ENCODE results near the gene PTPN14. TPM values are rescaled to one million over a fixed set of nuclear protein-coding genes. Genes with fewer than 3 reads are reported as not detected.

PTPN14 gene
- total and polyA plus RNA-seq, 3 donors from 2014 or later = 14.8 to 59.2 (median 42.2) TPM

GRCh38 chr1:214370615-214371014, 180.8 kb downstream of the PTPN14 start:
- intact Hi-C loops (cut with DNase I; ENCODE audit: low total_unique reads) = no loop called here
- H3K36me3 ChIP-seq (ENCODE audit: low read depth, missing control alignments) = no peaks in the 10 kb centered on the region
- TF ChIP-seq POLR2A (IDR thresholded peaks at IDR 0.05) = no peak
- TF ChIP-seq CTCF (IDR thresholded peaks at IDR 0.05) = no peak
- H3K27ac ChIP-seq = no peak overlapping the region
- H3K27me3 ChIP-seq = no peaks in the 10 kb centered on the region
- no peak for DNase-seq
- WGBS, 2 donors = 93 to 94% methylated on average over 3 of the region's 3 CpGs
- no peak overlapping the region for H3K4me3 ChIP-seq
- peaks cover 10% of the 10 kb centered on the region for H3K4me1 ChIP-seq
- no peaks in the 10 kb centered on the region for H3K9me3 ChIP-seq

- H3K27me3 ChIP-seq = no peaks in the 10 kb centered on the region
- no peak overlapping the region for H3K27ac ChIP-seq
- WGBS, 2 donors = 77 to 81% methylated on average over 8 of the region's 8 CpGs
- no peaks in the 10 kb centered on the region for H3K9me3 ChIP-seq
- no peaks in the 10 kb centered on the region for H3K36me3 ChIP-seq (ENCODE audit: low read depth, missing control alignments)
- intact Hi-C loops (cut with DNase I; ENCODE audit: low total_unique reads) = no loop called here
- no peak for DNase-seq
- H3K4me1 ChIP-seq = peaks cover 10% of the 10 kb centered on the region
- TF ChIP-seq POLR2A (IDR thresholded peaks at IDR 0.05) = no peak
- no peak for TF ChIP-seq CTCF (IDR thresholded peaks at IDR 0.05)
- no peak overlapping the region for H3K4me3 ChIP-seq
Observed at GRCh38 chr1:214369364-214369763, 182.0 kb downstream of the PTPN14 start.

- H3K9me3 ChIP-seq = no peaks in the 10 kb centered on the region
- H3K4me3 ChIP-seq = no peak overlapping the region
- intact Hi-C loops (cut with DNase I; ENCODE audit: low total_unique reads) = no loop called here
- 94 to 96% methylated on average over 5 of the region's 5 CpGs for WGBS, 2 donors
- no peak for TF ChIP-seq POLR2A (IDR thresholded peaks at IDR 0.05)
- no peak for TF ChIP-seq CTCF (IDR thresholded peaks at IDR 0.05)
- H3K36me3 ChIP-seq (ENCODE audit: low read depth, missing control alignments) = no peaks in the 10 kb centered on the region
- no peak for DNase-seq
- H3K4me1 ChIP-seq = peaks cover 7% of the 10 kb centered on the region
- H3K27me3 ChIP-seq = no peaks in the 10 kb centered on the region
- no peak overlapping the region for H3K27ac ChIP-seq
Observed at GRCh38 chr1:214367841-214368240, 183.6 kb downstream of the PTPN14 start.

- no peak overlapping the region for H3K27ac ChIP-seq
- no peaks in the 10 kb centered on the region for H3K9me3 ChIP-seq
- no peaks in the 10 kb centered on the region for H3K27me3 ChIP-seq
- WGBS, 2 donors = 70 to 82% methylated on average over 4 of the region's 4 CpGs
- DNase-seq = no peak
- no peak overlapping the region for H3K4me3 ChIP-seq
- TF ChIP-seq POLR2A (IDR thresholded peaks at IDR 0.05) (no peak), CTCF (IDR thresholded peaks at IDR 0.05) (no peak)
- intact Hi-C loops (cut with DNase I; ENCODE audit: low total_unique reads) = no loop called here
- H3K4me1 ChIP-seq = no peaks in the 10 kb centered on the region
- no peaks in the 10 kb centered on the region for H3K36me3 ChIP-seq (ENCODE audit: low read depth, missing control alignments)
Observed at GRCh38 chr1:214364786-214365295, 186.6 kb downstream of the PTPN14 start.

GRCh38 chr1:214364386-214364785, 187.0 kb downstream of the PTPN14 start:
- no peak for DNase-seq
- no peaks in the 10 kb centered on the region for H3K4me1 ChIP-seq
- no peak overlapping the region for H3K27ac ChIP-seq
- TF ChIP-seq POLR2A (IDR thresholded peaks at IDR 0.05) (no peak), CTCF (IDR thresholded peaks at IDR 0.05) (no peak)
- intact Hi-C loops (cut with DNase I; ENCODE audit: low total_unique reads) = no loop called here
- WGBS, 2 donors = 74 to 89% methylated on average over 12 of the region's 12 CpGs
- H3K9me3 ChIP-seq = no peaks in the 10 kb centered on the region
- no peaks in the 10 kb centered on the region for H3K36me3 ChIP-seq (ENCODE audit: low read depth, missing control alignments)
- no peaks in the 10 kb centered on the region for H3K27me3 ChIP-seq
- no peak overlapping the region for H3K4me3 ChIP-seq
